ENCODE data around the gene ZDHHC14. TPM values are rescaled to one million over a fixed set of nuclear protein-coding genes. Genes with fewer than 3 reads are reported as not detected.

Gene ZDHHC14
- total RNA-seq, 2 experiments from 2014 or later = 7.8 to 9.8 TPM

DNA sequence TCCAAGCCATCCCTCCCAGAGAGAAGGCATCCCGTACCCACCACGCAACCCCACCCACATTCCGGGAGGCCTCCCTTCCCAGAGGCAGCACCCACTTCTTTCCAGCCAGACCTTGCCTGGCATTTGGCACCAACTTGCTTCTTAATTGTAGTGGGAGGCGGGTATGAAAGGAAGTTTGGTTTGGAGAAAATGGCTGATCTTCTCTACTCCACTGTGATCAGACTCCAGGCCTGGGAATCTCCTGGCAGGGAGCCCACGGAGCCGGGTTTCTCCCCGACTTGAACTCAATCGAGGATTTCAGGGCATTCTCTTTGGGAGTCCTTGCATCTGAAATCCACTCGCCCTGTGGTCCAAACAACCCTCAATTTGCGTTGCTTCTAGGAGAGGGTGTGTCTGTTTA is 107.1 kb downstream of the ZDHHC14 start:
- ChIA-PET CTCF (no interaction called here), POLR2A (no interaction called here)
- Mint-ChIP-seq H3K36me3 (ENCODE audit: low read depth) (peaks cover 5% of the 10 kb centered on the region), H3K9me3 (peaks cover 4% of the 10 kb centered on the region), H3K27ac (peak overlapping the region; percentile 10), H3K4me3 (no peak overlapping the region), H3K4me1 (peaks cover 50% of the 10 kb centered on the region), H3K27me3 (peaks cover 4% of the 10 kb centered on the region)
- no peak for DNase-seq

DNA sequence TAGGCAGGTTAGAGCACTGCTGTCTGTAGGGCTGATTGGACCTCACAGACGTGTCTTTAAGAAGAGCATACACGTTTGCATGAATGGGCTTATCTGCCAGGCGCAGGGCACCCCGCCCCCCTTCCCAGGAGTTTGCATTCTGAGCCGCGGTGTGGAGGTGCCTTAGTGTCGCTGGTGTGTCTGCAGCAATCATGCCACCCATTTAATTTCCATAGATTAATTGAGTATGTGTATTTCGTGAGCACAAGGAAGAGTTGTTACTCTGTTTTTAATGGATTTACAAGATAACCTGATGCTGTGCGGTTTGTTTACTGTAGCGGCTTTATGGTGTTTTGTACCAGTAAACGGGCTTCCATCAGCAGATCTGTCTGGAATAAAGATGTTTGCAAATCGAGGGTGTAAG is 107.7 kb downstream of the ZDHHC14 start:
- H3K27me3 Mint-ChIP-seq = peaks cover 4% of the 10 kb centered on the region
- no peak overlapping the region for H3K4me3 Mint-ChIP-seq
- POLR2A ChIA-PET = no interaction called here
- no peak overlapping the region for H3K27ac Mint-ChIP-seq
- H3K36me3 Mint-ChIP-seq (ENCODE audit: low read depth) = peaks cover 5% of the 10 kb centered on the region
- H3K4me1 Mint-ChIP-seq = peaks cover 50% of the 10 kb centered on the region
- peaks cover 3% of the 10 kb centered on the region for H3K9me3 Mint-ChIP-seq
- DNase-seq = no peak
- CTCF ChIA-PET = no interaction called here

DNA sequence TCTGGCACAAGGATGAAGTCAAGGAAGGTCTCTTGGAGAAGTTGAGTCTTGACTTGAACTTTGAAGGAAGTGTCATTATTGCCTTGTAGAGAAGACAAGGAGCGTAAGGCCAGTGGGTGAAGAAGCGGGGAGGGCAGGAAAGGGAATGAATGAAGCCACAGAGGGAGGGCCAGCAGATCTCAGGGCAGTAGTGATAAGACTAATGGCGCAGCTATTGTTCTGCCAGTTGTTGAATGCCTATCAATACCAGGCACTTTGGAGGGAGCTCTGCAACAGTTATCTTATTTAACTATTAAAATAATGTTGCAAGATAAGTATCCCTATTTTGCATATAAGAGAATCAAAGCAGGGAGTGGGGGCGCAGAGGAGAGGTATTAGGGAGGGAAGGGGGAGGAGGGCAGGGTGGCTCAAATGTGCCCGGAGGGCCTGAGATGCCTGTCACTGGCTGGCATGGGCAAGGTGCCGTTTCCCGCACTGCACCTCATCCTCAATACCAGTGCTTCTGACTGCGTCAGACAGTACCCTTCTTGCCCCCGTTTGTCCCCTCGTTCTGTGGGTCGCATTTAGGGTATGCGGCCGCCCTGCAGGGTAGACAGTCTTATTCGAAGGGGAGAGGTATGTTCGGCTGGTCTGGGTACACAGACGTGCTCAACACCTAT is 109.8 kb downstream of the ZDHHC14 start:
- no peak overlapping the region for H3K27ac Mint-ChIP-seq
- peaks cover 5% of the 10 kb centered on the region for H3K9me3 Mint-ChIP-seq
- peaks cover 7% of the 10 kb centered on the region for H3K36me3 Mint-ChIP-seq (ENCODE audit: low read depth)

DNA sequence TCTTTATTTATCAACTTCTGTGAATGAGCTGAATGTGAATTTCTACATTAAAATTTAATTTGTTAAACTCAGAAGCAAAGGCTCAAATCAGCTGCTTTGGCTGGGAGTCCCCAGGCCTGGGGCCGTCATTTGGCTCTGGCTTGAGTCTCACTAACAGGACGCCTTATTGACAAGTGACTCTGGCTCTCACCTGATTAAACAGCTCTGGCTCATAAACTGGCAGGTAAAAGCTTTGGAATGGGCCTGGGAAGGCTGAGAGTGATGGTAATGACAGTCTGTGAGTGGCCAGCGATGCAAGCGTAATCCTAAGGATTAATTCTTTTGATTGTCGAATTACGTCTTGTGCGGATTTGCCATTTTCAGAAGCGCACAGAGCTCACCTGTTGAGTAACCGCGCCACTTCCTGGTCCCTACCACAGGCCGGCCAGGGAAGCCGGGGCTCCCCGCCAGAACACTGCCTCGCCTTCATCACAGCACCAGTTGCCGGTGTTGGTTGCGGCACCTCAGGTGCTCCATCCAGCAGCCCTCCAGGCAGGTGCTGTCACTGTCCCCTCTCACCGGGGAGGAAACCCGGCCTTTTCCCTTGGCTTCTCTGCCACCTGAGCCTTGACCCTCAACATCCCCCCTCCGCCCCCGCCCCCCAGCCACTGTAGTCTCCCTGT is 110.7 kb downstream of the ZDHHC14 start:
- H3K9me3 Mint-ChIP-seq = peaks cover 7% of the 10 kb centered on the region
- H3K27me3 Mint-ChIP-seq = peaks cover 4% of the 10 kb centered on the region
- POLR2A ChIA-PET = no interaction called here
- no peak overlapping the region for H3K27ac Mint-ChIP-seq
- H3K36me3 Mint-ChIP-seq (ENCODE audit: low read depth) = peaks cover 7% of the 10 kb centered on the region
- H3K4me1 Mint-ChIP-seq = peaks cover 37% of the 10 kb centered on the region
- H3K4me3 Mint-ChIP-seq = no peak overlapping the region
- no peak for DNase-seq
- CTCF ChIA-PET = interaction anchor here (0.7 kb wide), 1 partner anchor 36 kb away, joined by 3 read pairs; no protein-coding TSS in a partner anchor

More for the DNA sequence above, 109.8 kb downstream of the ZDHHC14 start:
- ChIA-PET POLR2A (no interaction called here), CTCF (interaction anchor here (0.7 kb wide), 1 partner anchor 37 kb away, joined by 3 read pairs; no protein-coding TSS in a partner anchor)
- DNase-seq = no peak
- Mint-ChIP-seq H3K4me1 (peaks cover 44% of the 10 kb centered on the region), H3K4me3 (no peak overlapping the region), H3K27me3 (peaks cover 4% of the 10 kb centered on the region)

DNA sequence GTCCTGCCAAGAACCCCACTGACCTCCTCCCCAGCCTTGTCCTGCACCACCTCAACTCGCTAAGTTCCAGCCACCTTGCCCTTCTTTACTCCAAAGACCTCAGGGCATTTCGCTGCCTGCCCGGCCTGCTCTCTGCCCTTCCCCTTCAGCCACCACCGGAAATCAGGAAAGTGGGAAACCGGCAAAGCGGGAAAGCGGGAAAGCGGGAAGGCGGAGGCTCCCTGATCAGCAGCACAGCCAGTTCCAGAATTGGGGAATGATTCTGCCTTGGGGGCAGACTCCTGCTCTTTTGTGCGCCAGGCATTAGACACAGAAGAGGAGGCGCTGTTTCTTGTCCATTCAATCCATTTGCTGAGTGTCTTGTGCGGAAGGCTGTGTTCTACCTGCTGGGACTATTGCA is 111.3 kb downstream of the ZDHHC14 start:
- Mint-ChIP-seq H3K36me3 (ENCODE audit: low read depth) (peaks cover 10% of the 10 kb centered on the region), H3K9me3 (peaks cover 10% of the 10 kb centered on the region), H3K27me3 (peaks cover 4% of the 10 kb centered on the region), H3K4me1 (peaks cover 35% of the 10 kb centered on the region), H3K27ac (peak overlapping the region; percentile 54), H3K4me3 (no peak overlapping the region)
- POLR2A ChIA-PET = no interaction called here
- DNase-seq = no peak
- CTCF ChIA-PET = no interaction called here

DNA sequence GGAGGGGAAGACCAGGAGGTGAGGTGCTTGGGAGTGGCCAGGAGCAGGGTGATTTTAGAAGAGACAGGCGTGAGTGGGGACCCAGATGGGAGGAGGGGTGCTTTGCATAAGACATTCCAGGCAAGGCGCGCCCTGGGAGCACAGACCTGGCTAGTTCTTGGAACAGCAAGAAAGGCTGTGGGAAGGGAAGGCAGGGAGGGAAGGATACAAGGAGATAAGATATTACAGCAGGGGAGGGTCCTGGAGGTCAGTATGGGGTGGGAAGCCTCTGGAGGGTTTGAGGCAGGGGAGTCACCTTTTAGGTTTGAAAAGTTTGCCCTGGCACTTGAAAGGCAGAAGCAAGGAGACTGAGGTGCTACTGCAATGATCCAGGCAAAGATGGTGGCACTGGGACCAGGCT is 111.8 kb downstream of the ZDHHC14 start:
- ChIA-PET CTCF (no interaction called here), POLR2A (no interaction called here)
- Mint-ChIP-seq H3K4me3 (no peak overlapping the region), H3K4me1 (peaks cover 35% of the 10 kb centered on the region), H3K27me3 (peaks cover 4% of the 10 kb centered on the region), H3K36me3 (ENCODE audit: low read depth) (peaks cover 10% of the 10 kb centered on the region), H3K9me3 (peaks cover 15% of the 10 kb centered on the region), H3K27ac (peak overlapping the region; percentile 54)
- no peak for DNase-seq

DNA sequence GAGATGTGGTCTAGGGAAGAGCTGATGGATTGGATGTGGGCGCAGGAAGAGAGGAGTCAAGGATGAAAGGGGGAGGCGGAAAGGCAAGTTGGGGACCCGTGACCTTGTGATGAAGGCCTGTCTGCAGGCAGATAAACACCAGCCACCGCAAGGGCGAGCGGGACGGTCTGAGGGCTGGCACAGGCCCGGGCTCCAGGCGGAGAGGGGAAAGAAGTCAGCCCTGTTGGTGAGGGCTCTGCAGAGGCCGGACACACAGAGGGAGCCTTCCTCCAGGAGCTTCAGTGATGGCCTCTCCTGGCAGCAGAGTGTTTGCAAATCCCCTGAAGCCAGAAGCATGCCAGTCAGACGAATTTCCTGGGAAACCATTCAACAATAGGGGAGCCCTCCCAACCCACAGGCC is 112.2 kb downstream of the ZDHHC14 start:
- H3K4me1 Mint-ChIP-seq = peaks cover 36% of the 10 kb centered on the region
- H3K4me3 Mint-ChIP-seq = no peak overlapping the region
- peaks cover 11% of the 10 kb centered on the region for H3K36me3 Mint-ChIP-seq (ENCODE audit: low read depth)
- peaks cover 15% of the 10 kb centered on the region for H3K9me3 Mint-ChIP-seq
- peaks cover 4% of the 10 kb centered on the region for H3K27me3 Mint-ChIP-seq
- H3K27ac Mint-ChIP-seq = no peak overlapping the region
- CTCF ChIA-PET = no interaction called here
- POLR2A ChIA-PET = no interaction called here
- no peak for DNase-seq

DNA sequence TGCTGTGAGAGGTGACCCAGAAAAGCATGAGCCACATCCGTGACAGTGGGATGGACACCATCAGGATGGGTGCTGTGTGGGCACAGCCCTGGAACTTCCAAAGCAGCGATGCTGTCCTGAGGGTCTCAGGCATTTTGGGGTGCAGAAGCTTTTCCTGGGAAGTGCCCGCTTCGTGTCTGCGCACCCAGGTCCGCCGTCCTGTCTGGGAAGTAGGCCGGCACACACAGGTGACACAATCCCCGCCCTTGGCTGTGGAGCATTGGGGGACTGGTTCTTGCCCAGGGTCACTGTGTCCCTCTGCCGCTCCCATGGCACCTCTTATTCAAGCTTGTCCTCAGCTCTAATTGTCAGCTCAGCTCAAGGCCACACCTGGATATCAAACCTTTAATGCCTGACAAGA is 112.6 kb downstream of the ZDHHC14 start:
- peaks cover 4% of the 10 kb centered on the region for H3K27me3 Mint-ChIP-seq
- H3K9me3 Mint-ChIP-seq = peaks cover 15% of the 10 kb centered on the region
- no peak overlapping the region for H3K4me3 Mint-ChIP-seq
- DNase-seq = no peak
- CTCF ChIA-PET = no interaction called here
- POLR2A ChIA-PET = no interaction called here
- peaks cover 36% of the 10 kb centered on the region for H3K4me1 Mint-ChIP-seq
- H3K36me3 Mint-ChIP-seq (ENCODE audit: low read depth) = peaks cover 13% of the 10 kb centered on the region
- no peak overlapping the region for H3K27ac Mint-ChIP-seq

DNA sequence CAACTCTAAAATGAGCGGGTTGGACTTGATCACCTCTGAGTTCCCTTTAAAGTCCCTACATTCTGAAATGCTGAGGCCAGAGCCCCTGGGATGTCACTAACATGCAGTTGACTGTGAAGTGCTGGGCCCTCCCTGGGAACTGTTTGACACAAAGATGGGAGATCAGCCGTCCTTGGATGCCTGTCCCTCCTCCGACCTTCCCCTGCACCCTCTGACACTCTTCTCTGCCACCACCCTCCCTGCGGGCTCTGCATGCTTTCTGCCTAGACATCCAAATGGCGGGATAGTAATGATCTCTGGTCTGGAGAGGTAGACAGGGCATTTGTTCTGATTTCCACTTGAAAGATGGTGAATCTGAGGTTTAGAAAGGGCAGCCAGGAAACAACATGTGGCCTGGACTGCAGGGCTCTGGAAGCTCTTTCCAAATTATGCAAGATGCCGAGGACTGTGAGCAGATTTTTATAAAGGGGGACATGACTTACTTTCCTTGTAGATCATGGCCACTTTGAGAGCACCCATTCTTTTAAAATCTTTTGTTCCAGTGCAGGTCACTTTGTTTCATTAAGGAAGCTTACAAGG is 113.2 kb downstream of the ZDHHC14 start:
- no peak overlapping the region for H3K4me3 Mint-ChIP-seq
- H3K9me3 Mint-ChIP-seq = peaks cover 15% of the 10 kb centered on the region
- peaks cover 34% of the 10 kb centered on the region for H3K4me1 Mint-ChIP-seq
- no peak for DNase-seq
- ChIA-PET POLR2A (no interaction called here), CTCF (no interaction called here)
- H3K27ac Mint-ChIP-seq = no peak overlapping the region
- peaks cover 17% of the 10 kb centered on the region for H3K36me3 Mint-ChIP-seq (ENCODE audit: low read depth)
- peaks cover 4% of the 10 kb centered on the region for H3K27me3 Mint-ChIP-seq

DNA sequence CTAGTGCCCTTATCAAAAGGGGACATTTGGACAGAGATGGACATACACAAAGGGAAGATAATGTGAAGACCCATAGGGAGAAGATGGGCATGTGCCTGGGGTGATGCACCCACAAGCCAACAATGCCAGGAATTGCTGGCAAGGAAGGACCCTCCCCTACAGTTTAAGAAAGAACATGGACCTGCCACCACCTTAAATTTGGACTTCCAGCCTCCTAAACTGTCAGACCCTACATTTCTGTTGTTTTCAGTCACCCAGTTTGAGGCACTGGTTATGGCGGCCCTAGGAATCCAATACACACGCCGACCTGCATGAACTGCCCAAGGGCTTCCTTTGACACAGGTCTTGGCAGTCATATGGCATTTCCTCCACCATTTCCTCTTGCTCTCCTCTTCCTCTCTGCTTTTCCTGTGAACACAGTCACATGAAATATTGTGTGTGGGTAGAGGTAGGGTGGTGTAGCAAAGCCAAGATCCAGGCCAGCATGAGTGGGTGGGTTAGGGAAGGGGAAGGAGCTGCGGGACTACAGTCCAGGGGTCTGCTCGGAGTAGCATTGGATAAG is 115.6 kb downstream of the ZDHHC14 start:
- POLR2A ChIA-PET = no interaction called here
- CTCF ChIA-PET = no interaction called here
- no peak for DNase-seq
- H3K27me3 Mint-ChIP-seq = peaks cover 2% of the 10 kb centered on the region
- peaks cover 24% of the 10 kb centered on the region for H3K36me3 Mint-ChIP-seq (ENCODE audit: low read depth)
- H3K9me3 Mint-ChIP-seq = peaks cover 24% of the 10 kb centered on the region
- H3K4me3 Mint-ChIP-seq = no peak overlapping the region
- H3K4me1 Mint-ChIP-seq = peaks cover 29% of the 10 kb centered on the region
- H3K27ac Mint-ChIP-seq = no peak overlapping the region

DNA sequence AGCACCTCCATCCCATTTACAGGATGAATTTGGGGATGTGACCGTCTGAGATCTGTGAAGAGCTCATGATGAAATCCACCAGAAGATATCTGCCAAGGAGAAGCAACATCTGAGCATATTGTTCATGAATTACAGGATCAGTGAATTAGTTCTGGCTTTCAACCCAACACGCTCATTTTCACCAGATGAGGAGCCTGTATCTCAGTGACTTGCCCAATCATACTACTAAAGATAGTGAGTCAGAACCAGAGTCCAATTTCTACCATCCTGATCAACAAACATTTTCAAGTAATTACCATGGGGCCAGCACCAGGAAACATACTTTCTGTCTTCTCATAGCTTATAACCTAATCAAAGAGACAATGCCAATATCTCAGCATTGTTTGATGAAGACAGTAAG is 116.6 kb downstream of the ZDHHC14 start:
- Mint-ChIP-seq H3K4me3 (no peak overlapping the region), H3K36me3 (ENCODE audit: low read depth) (peaks cover 27% of the 10 kb centered on the region), H3K4me1 (peaks cover 29% of the 10 kb centered on the region), H3K9me3 (peaks cover 24% of the 10 kb centered on the region), H3K27ac (no peak overlapping the region), H3K27me3 (peaks cover 2% of the 10 kb centered on the region)
- DNase-seq = no peak
- CTCF ChIA-PET = interaction anchor here (1.3 to 1.4 kb wide), 2 partner anchors 9 to 11 kb away, joined by 3 to 7 read pairs; no protein-coding TSS in a partner anchor
- POLR2A ChIA-PET = no interaction called here

DNA sequence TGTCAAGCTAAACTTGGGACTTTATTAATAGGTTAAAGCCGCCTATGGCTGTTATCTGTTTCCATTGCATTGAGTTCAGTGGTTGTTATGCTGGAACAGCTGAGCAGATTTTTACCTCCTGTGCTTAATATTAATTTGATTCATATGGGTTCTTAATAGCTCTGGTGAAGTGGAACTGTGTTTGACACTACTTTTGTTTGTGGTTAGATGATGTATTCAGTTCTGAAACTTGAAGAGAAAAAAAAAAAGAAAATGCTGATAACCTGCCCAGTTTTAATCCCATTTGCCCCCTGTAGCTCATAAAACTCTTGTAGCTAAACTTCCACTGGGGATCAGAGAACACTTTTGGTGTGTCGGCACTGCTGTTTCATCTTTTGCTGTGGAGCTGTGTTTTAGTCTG is 117.8 kb downstream of the ZDHHC14 start:
- H3K9me3 Mint-ChIP-seq = peaks cover 30% of the 10 kb centered on the region
- H3K4me3 Mint-ChIP-seq = no peak overlapping the region
- H3K27ac Mint-ChIP-seq = no peak overlapping the region
- POLR2A ChIA-PET = interaction anchor here (0.7 kb wide), 1 partner anchor 9 kb away, joined by 7 read pairs; no protein-coding TSS in a partner anchor
- peaks cover 29% of the 10 kb centered on the region for H3K4me1 Mint-ChIP-seq
- CTCF ChIA-PET = interaction anchor here (0.8 to 1.4 kb wide), 3 partner anchors 9 to 123 kb away, joined by 3 to 4 read pairs (median 3); no protein-coding TSS in a partner anchor
- H3K36me3 Mint-ChIP-seq (ENCODE audit: low read depth) = peaks cover 31% of the 10 kb centered on the region
- DNase-seq = no peak
- H3K27me3 Mint-ChIP-seq = peaks cover 2% of the 10 kb centered on the region

DNA sequence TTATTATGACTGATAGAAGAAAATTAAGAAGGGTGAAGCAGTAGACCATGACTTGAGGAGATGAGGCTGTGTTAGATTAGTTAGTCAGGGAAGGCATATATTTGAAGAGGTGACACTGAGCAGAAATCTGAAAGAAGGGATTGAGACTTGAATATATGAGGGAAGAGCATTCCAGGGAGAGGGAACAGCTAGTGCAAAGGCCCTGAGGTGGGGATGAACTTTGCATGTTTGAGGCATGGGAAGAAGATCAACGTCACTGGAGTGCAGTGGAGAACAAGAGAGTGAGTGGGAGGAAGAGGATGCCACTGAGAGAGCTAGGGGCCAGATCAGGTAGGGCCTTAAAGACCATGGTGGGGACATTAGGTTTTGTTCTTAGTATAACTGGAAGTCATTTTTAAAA is 119.0 kb downstream of the ZDHHC14 start:
- Mint-ChIP-seq H3K27ac (no peak overlapping the region), H3K4me1 (peaks cover 29% of the 10 kb centered on the region), H3K4me3 (no peak overlapping the region), H3K27me3 (peaks cover 2% of the 10 kb centered on the region), H3K9me3 (peaks cover 30% of the 10 kb centered on the region), H3K36me3 (ENCODE audit: low read depth) (peaks cover 35% of the 10 kb centered on the region)
- ChIA-PET CTCF (interaction anchor here (0.6 kb wide), 1 partner anchor 92 kb away, joined by 3 read pairs; no protein-coding TSS in a partner anchor), POLR2A (no interaction called here)
- DNase-seq = no peak

Measured in activated CD4-positive, alpha-beta T cell treated with anti-CD3 and anti-CD28 coated beads, Interleukin-2, amount 10 ng/mL, durations not matched to agents 7 days and 5 days (primary cell).